IMR-90 (cell line): ENCODE data around the gene MAP3K5.

Source experiments
- POLR2A ChIP-seq: IDR thresholded peaks from 2 replicates; pipeline ENCODE4 v1.6.1; 2012; ENCODE audit warnings: mild to moderate bottlenecking, low read depth, low read length
- RCOR1 ChIP-seq: IDR thresholded peaks from 2 replicates; pipeline ENCODE4 v1.6.1; 2012; ENCODE audit warnings: mild to moderate bottlenecking, low read length, improper control_type of control experiment; ENCODE audit not compliant: insufficient replicate concordance

DNA sequence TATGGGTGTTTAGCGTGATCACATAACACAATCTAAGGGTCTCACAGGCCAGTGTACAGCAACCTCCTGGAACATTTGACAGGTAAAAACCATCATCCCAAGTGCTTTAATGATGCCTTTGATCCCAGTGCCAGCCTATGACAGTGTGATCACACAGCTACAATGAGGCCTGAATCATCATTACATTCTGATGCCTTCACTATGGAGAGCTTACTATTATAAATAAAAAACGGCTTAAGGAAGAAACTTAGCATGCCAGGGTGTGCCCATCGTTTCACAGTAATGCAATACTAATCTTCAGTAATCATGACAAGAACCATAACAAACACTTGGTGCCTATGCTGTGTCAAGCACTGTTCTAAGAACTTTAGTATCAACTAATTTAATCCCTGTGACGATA is 253.4 kb downstream of the MAP3K5 start:
- no peak for TF ChIP-seq POLR2A
- TF ChIP-seq RCOR1, result no peak
